Glomerular visceral epithelial cell (primary cell): ENCODE data around the gene TRDN.

ENCODE experiments used
- DNase-seq: peaks from one replicate; pipeline ENCODE4 v3.0.0-alpha.2; 2016; ENCODE audit errors: extremely low spot score

Gene TRDN, protein sequence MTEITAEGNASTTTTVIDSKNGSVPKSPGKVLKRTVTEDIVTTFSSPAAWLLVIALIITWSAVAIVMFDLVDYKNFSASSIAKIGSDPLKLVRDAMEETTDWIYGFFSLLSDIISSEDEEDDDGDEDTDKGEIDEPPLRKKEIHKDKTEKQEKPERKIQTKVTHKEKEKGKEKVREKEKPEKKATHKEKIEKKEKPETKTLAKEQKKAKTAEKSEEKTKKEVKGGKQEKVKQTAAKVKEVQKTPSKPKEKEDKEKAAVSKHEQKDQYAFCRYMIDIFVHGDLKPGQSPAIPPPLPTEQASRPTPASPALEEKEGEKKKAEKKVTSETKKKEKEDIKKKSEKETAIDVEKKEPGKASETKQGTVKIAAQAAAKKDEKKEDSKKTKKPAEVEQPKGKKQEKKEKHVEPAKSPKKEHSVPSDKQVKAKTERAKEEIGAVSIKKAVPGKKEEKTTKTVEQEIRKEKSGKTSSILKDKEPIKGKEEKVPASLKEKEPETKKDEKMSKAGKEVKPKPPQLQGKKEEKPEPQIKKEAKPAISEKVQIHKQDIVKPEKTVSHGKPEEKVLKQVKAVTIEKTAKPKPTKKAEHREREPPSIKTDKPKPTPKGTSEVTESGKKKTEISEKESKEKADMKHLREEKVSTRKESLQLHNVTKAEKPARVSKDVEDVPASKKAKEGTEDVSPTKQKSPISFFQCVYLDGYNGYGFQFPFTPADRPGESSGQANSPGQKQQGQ

DNA sequence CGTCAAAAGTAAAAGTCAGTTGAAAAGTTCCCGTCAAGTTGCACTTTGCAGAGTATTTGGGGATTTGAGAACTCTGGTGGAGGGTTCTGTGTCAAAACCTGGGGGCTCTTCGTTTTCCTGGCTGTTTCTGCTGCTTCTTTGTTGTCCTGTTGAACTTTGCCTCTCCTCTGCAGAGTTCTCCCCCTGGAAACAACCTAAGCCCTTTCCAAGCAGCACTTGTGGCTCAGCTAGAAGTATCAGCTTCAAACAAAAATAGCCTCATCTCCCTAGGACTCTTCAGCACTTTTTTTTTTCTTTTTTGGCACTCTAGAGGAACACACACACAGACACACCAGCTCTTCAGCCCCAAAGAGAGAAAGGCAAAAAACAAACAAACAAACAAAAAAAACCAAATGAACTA, at the start of gene TRDN:
TRDN (minus strand) TSS at position 169 of the 400 bp plus-strand sequence. CDS start 175 bp downstream, outside the sequence.
- DNase-seq, result no peak

DNA sequence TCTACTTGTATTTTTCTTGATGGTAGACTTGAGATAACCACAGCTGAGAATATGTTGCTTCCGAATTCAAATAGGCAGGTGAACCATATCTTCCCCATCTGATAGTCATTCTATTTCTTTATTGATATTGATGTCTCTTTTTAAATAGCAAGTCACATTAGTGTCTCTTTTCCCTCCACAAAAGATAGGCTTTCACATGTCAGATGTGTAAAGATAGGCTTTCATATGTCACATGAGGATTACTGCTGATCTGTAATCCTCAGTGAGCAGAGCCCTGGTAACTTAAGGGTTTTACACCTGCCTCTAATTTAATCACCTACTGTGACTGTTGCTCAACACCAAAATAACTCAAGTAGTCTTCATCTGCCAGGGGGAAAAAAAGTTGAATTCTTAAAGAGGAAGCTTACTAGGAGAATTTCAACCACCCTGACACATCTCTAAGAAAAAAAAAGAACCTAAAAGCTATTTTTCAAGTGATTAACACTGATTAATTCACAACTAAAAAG, 45.3 kb upstream of the TRDN start:
- DNase-seq, result no peak

DNA sequence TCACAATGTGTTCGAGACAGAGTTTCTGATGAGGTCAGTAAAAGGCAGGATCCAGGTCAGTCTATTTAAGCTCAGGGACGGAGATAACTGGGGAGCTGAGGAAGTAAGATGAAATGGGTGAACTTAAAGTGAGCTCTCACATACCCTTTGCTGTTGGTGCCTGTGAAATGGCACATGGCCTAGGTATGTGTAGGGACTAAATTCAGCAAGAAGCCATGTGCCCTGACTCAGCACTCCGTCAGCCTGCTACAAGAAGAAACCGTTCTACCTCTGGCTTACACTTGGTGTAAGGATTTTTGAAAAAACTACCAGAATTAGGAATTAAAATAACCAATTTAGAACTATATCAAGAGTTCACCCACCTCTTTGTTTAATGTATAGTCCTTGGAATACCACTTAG, 41.1 kb upstream of the TRDN start:
- no peak for DNase-seq

DNA sequence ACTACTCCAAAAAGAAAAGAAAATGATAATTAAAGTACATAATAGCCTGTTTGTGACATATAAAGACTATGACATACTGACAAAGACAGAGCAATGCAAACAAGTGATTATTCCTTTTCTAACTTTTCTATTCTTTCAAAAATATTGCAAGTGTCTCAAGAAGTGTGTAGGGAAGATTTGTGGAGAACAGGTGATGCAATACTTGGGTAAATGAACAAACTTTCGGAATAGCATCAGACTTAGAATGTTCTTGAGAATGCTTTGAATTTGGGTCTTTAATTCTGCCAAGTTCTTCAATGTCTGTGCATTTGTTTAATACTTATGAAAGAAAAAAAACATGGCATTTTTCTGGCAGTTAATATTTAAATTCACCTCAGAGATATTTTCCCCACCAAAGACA, 40.0 kb upstream of the TRDN start:
- no peak for DNase-seq

DNA sequence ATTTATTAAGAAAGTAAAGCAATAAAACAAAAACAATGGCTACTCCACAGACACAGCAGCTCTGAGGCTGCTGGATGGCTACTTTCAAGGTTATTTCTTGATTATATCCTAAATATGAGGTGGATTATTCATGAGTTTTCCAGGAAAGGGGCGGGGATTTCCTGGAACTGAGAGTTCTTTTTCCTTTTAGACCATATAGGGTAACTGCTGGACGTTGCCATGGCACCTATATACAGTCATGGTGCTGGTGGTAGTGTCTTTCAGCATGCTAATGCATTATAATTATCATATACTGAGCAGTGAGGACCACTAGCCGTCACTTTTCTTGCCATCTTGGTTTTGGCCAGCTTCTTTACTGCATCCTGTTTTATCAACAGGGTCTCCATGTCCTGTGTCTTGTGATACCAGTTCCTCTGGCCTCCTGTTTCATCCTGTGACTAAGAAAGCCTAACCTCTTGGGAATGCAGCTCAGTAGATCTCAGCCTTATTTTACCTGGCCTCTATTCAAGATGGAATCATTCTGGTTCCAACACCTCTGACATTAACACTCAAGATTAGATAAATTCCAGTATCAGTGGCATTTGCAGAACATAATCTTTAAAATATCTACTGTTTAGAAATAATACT, 32.3 kb upstream of the TRDN start:
- DNase-seq, result no peak

DNA sequence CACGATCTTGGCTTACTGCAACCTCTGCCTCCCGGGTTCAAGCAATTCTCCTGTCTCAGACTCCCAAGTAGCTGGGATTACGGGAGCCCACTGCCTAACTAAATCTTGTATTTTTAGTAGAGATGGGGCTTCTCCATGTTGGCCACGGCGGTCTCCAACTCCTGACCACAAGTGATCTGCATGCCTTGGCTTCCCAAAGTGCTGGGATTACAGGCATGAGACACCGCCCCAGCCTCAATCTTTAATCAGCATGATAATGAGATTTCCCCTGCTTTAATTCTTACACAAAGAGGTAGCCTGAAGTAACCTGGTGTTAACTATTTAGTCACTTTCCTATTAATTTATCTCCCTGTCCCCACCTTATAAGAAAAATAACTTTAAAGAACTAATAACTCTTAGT, 31.3 kb upstream of the TRDN start:
- no peak for DNase-seq

DNA sequence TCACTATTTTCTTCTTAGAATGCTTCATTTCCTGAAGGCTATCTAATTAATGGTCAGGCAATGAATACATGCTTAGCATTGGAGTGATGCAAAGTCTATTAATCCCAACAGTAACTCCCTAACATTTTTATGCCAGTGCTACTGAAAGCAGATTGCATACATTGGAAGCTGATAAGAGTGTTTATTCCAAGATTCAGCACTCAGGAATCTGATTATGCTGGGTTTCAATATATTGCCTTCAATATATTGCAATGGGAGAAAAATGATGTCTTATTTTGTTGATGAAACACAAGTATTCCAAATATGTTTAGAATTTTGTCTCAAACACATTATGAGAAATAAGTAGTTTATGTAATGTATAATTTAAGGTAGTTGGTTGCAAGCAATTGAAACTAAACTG, 26.7 kb upstream of the TRDN start:
- DNase-seq, result no peak

DNA sequence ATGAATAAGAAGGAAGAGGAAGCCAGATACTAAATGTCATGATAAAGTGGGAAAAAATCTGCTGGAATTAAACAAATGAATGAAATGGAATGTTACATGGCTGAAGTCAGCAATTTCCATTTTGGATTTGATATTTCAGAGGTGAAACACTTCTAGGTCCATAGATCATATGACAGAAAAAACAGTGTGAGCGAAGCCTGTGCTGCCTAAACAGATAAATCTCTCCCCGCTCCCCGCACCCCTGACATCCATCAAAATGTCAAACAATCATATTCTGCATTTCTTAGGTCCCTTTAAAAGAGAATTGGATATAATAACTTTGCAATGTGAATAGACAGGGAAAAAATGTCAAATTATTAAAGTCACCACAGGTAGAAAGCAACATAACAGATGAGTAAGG, 26.0 kb upstream of the TRDN start:
- no peak for DNase-seq

DNA sequence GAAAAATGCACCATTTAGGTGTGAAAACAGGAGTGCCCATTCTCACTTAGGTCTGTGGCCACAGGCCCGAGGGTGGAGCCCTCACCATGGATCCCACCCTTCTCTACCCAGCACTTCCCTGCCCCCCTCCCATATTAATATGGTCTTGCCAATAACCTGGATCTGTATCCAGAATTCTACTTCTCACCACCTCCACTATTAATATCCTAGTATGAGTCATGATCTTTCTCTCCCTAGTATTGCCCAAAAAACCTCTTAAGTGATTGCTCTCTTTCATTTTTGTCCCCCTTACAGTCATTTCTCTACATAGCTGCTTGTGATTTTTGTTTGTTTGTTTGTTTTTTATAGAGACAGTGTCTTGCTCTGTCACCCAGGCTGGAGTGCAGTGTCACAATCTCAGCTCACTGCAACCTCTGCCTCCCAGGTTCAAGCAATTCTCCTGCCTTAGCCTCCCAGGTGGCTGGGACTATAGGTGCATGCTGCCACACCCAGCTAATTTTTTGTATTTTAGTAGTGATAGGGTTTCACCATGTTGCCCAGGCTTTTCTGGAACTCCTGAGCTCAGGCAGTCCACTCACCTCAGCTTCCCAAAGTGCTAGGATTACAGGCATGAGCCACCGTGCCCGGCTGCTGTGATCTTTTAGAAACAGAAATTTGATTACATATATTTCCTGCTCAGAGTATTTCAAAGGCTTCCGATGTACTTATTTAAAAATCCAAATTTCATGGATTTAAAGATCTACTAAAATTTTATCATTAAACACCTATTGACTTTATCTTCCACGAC, 24.5 kb upstream of the TRDN start:
- DNase-seq, result no peak

DNA sequence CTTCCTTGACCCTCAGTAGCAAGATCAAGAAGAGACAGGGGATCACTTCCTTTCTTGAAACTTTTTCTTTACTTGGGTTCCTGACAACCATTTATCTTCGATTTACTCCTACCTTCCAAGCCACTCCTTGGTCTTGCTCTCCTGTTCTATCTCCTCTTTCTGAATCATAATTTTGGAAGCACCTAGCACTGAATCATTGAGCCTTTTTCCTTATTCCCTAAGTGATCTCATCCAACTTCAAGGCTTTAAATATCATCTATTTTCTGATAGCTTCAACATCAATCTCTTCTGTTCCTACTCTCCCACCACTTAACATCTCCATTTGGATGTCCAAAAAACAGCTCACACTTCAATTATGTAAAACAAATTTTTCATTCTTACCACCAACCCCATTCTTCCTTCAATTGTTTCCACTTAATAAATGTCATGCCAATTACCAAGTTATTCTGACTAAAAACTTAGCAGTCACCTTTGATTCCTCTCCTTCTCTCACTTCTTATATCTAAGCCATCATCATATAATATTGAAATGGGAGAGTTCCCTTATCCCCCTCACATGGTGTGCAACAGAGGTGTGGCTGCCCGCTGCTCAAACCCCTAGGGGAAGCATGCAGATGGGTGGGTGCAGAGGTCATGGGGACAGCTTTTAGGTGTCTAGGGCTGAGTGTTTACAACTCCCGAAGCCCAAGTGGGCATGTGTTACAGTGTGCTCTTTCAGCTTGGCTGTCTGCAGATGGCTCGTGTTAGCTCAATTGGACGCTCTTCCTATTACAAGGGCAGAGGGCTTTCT, 23.4 kb upstream of the TRDN start:
- no peak for DNase-seq

DNA sequence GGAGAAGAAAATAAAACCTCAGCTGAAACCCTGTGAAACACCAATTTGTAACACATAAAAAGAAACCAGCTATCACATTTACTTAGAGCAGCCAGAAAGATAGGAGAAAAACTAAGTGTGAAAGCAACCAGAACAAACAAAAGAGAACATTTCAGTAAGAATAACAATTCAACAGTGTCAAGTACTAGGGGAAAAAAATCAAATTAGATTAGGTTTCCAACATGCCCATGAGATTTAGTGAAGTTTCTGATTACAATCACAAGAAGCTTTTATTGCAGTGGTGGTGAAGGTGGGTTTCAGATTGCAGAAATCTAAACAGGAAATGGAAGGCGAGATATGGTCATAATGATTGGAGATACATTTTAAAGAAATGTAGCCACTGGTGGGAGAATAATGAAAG, 22.1 kb upstream of the TRDN start:
- DNase-seq, result no peak

DNA sequence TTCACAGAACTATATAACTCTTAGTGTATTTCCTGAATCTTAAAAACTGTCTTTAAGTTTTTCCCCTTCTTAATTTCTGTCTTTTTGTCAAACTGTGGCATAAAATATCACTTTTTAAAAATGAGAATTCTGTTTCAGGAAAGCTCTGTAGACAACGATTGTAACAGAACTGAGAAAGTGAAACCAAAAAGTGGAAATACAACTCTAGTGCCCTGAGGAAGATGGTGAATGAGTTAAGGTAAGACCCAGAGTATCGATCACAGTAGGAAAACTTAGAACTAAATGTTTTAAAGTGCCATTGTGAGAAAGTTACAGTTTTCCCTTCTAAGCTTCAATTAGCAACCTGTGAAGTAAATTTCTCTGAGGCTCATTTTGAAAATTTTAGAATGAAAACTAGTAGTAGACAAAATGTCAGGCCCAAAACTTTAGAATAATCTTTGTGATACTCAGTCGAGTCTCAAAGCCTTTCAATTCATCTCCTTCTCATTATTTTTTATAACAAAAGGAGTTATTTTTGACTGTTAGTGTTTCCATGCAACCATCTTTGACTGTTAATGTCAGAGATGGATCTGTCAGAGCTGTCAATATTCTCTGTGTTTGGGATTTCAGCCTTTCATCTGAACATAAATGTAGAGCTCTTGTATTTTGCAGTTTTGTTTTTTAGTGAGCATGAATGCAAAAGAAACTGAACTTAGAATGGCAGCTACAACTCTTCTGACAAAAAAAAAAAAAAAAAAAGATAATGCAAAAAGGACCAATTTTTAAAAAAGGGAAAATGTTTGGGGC, 19.0 kb upstream of the TRDN start:
- DNase-seq, result peak; percentile 11

DNA sequence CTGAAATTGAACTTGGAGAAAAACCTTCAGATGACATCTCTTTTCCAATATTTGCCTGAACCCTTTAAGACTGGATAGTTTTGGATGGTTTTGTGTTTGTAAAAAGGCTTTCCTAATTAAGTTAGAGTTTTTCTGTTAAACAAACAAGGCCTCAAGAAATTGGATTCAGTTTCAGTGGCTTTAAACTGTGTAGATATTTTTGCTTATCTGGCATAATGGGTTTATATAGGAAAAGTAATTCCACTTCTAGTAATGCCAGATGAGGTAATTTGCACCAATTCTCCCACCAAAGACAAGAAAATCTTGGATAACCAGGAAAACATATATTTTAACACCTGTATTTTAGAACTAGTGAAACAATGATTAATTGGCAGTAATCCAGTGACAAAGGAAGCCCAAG, 12.0 kb upstream of the TRDN start:
- no peak for DNase-seq

DNA sequence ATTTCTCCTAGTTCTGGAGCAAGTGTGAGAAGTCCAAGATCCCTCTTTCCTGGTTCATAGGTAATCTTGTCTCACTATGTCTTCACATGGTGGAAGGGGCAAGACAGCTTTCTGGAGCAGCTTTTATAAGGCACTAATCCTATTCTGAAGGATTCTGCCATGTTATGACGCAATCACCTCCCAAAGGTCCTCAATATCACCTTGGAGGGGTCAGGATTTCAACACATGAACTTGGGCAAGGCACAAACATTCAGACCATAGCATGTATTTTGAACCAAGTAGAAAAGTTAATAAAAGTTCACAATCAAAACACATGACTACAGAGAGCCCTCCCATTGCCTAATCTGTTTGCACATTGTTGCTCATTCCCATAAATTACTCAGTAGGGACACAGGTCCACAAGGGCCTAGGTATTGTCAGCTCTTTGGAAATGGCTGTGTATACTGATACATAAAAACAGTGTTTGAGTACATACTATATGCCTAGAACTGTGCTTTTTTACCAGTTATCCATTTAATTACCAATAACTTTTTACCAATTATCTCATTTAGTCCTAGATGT, 11.3 kb upstream of the TRDN start:
- DNase-seq, result no peak

DNA sequence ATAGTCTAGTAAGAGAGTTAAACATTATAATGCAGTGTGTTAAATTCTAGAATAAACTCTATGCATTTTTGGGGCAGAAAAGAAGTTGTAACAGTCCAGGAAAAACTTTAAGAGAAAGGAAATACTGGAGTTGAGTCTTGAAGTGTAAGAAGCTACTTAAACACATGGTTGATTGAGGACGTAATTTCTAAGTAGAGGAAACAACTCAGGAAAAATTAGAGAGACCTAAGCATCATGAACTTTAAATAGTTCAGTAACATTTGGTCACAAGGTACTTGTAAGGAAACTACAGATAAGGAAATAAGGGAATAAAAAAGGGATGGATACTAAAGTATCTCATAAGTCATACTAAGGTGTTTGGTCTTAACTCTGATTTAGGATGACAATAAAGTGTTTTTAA, 4.7 kb upstream of the TRDN start:
- no peak for DNase-seq

DNA sequence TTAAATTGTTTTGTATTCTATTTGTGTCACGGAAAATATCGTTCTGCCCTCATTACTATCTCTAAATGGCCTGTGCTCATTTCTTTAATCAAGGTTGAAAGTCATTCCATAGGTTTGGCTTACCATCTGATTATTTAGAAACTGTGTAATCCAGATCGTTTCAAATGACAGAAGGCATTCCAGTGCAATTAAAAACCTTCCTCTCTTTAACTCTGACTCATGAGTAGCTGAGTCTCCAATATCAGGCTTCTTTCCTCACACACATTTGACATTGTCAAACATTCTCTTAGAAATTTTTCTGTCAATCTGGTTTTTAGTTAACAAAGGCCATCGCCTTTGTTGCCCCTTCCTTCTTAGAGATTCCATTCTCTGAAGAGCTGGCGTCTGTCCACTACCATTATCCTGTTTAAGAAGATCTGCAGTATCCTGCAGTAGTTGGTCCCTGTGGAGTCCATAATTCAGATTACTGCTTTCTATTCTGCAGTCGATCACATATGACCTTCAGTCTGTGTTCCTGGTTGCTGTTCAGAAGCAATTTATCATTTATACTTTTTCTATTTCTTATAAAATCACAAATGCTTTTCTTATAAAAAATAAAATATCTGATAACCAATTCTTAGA, 3.9 kb upstream of the TRDN start:
- no peak for DNase-seq

DNA sequence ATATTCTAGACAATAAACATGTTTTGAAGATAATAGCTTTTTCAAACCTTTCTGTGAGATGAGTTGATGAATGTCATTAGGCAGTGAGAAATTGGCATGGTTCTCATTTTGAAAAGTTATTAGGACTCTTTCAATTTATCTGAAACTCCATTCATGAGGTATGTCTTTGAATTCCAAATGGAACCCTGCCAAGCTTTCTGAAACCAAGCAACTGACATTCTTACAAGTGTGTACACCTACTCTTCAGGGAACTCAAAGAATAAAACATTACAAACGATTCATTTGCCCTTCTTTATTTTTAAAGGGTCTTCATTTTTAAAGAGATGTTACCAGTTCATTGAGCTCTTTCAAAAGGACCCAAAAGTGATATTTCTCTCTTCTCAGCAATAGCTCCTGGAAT, 2.1 kb upstream of the TRDN start:
- no peak for DNase-seq

DNA sequence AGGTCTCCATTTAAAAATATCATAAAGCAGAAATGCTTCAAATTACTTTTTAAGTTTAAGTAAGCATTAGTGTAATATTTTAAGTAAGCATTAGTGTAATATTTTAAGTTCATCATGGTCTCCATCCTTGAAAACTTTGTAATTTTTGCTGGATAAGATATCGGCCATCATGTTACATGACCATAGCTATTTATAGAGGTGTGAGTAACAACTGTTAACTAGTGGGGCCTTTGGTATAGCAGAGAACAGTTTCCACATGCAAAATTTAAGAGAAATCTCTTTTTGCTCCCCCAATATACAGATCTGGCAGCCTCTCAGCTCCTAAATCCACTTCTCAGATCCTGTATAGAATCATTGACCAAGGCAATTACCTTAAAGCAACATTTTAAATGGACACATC, 468 bp downstream of the TRDN start:
- no peak for DNase-seq

DNA sequence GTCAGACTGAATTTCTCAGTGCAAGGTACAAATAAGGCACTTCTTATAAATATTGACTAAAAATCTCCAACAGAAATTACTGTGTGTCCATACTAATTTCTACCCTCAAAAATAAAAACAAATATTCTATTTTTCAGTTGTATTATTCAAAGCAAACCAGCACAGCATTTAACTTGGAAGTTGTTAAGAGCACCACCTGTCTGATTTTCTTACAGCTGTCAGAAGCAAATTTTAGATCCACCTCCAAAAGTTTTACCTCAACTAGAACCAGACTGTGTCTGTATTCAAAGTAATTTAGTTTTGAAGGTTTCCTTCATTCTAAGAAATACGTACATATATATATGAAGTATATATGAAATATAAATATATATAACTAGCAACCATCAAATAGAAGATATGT, 1.2 kb downstream of the TRDN start:
- DNase-seq, result no peak

DNA sequence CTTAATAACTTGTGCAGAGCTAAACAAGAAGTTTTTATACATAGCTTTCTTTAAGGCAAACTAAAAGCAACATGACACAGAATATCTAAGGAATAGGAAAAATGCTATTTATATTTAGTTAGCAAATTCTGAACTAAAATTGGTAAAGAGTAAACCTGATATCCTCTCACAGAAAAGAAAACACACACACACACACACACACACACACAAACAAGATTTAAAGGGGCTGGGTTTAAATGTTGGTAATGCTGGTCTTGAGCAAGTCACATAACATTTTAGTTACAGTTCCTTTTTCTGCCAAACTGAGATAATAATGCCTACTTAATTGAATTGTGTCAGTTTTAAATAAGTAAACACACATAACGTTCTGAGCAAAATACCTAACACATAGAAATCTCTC, 1.6 kb downstream of the TRDN start:
- no peak for DNase-seq
